PC-3 (cell line): ENCODE data around the gene GPR183. TPM values are rescaled to one million over a fixed set of nuclear protein-coding genes. Genes with fewer than 3 reads are reported as not detected.

ENCODE experiments used
- ATAC-seq: fragments of 200-7000 bp; cut with Tn5 transposase; 2 replicates; pipeline ENCODE4 v1.9.1; 2020; ENCODE audit warnings: mild to moderate bottlenecking, moderate library complexity
- BruUV-seq: library from RNA; stranded (reverse); fragments of 400-500 nt; replicated peaks from 2 replicates; lab custom pipeline; 2021; lab: Mats Ljungman, UMichigan
- CTCF ChIA-PET: fragments of 300-600 bp; sonication (Branson Sonifier 250); formaldehyde crosslinking; loops from one replicate; lab custom pipeline; 2022; ENCODE audit warnings: antibody characterized with exemption; lab: Charles Lee
- POLR2A ChIA-PET: fragments of 300-600 bp; sonication (Branson Sonifier 250); formaldehyde crosslinking; loops from one replicate; lab custom pipeline; 2022; ENCODE audit warnings: antibody characterized with exemption; ENCODE audit not compliant: unreplicated experiment; lab: Charles Lee
- DNase-seq: peaks from one replicate; pipeline ENCODE4 v3.0.0-alpha.2; 2015
- H2AFZ ChIP-seq: fragments of 300-600 bp; sonication (generic); 2 replicates; pipeline ENCODE4 v1.6.0; 2016; ENCODE audit warnings: antibody characterized with exemption, low read length
- H3F3A ChIP-seq: fragments of 300-600 bp; sonication (generic); one replicate; pipeline ENCODE4 v1.6.0; 2017; ENCODE audit warnings: antibody characterized with exemption, low read length, control low read depth, mild to moderate bottlenecking; ENCODE audit not compliant: unreplicated experiment
- H3K27ac ChIP-seq: fragments of 300-600 bp; sonication (generic); 2 replicates; pipeline ENCODE4 v1.5.1; 2016; ENCODE audit warnings: mild to moderate bottlenecking, low read length
- H3K27me3 ChIP-seq: fragments of 300-600 bp; sonication (generic); 2 replicates; pipeline ENCODE4 v1.6.1; 2016; ENCODE audit warnings: low read length, mixed read lengths
- H3K36me3 ChIP-seq: fragments of 300-600 bp; sonication (generic); 2 replicates; pipeline ENCODE4 v1.6.1; 2016; ENCODE audit warnings: low read depth, mixed run types, low read length, mixed read lengths
- H3K4me1 ChIP-seq: fragments of 300-600 bp; sonication (generic); 2 replicates; pipeline ENCODE4 v1.5.1; 2016; ENCODE audit warnings: low read length; ENCODE audit not compliant: insufficient read depth
- H3K4me2 ChIP-seq: fragments of 300-600 bp; sonication (generic); 2 replicates; pipeline ENCODE4 v1.6.0; 2016; ENCODE audit warnings: low read length
- H3K4me3 ChIP-seq: fragments of 300-600 bp; sonication (generic); 2 replicates; pipeline ENCODE4 v1.5.1; 2016; ENCODE audit warnings: mild to moderate bottlenecking, low read length, mixed read lengths
- H3K79me2 ChIP-seq: fragments of 300-600 bp; sonication (generic); 2 replicates; pipeline ENCODE4 v1.6.1; 2017; ENCODE audit warnings: low read length, mixed read lengths
- H3K9ac ChIP-seq: fragments of 300-600 bp; sonication (generic); 2 replicates; pipeline ENCODE4 v1.6.0; 2016; ENCODE audit warnings: mild to moderate bottlenecking, low read length
- H3K9me2 ChIP-seq: fragments of 300-600 bp; sonication (generic); replicated peaks from 2 replicates; pipeline ENCODE4 v1.6.1; 2016; ENCODE audit warnings: mixed run types, low read length, mixed read lengths
- H3K9me3 ChIP-seq: fragments of 300-600 bp; sonication (generic); 2 replicates; pipeline ENCODE4 v1.6.1; 2016; ENCODE audit warnings: low read length, mixed read lengths
- H4K20me1 ChIP-seq: fragments of 300-600 bp; sonication (generic); 2 replicates; pipeline ENCODE4 v1.6.1; 2016; ENCODE audit warnings: low read length, mixed read lengths
- EZH2 ChIP-seq: fragments of 300-600 bp; sonication (generic); IDR thresholded peaks from one replicate; pipeline ENCODE4 v1.6.1; 2017; ENCODE audit warnings: antibody characterized with exemption, mild to moderate bottlenecking, low read length; ENCODE audit not compliant: unreplicated experiment
- EZH2phosphoT487 ChIP-seq: fragments of 300-600 bp; sonication (generic); IDR thresholded peaks from 2 replicates; pipeline ENCODE4 v1.6.1; 2018; ENCODE audit warnings: mild to moderate bottlenecking, antibody characterized with exemption, low read length, borderline replicate concordance
- intact Hi-C: fragments of 100-400 bp; cut with micrococcal nuclease; formaldehyde crosslinking; loops from 2 replicates; pipeline ENCODE4 v1.9.0; 2023
- total RNA-seq: library from RNA; depleted of rRNA; stranded (reverse); fragments of >200 nt; gene quantifications from 2 replicates; pipeline ENCODE4 v1.2.3, GENCODE V29; 2014
- TF ChIP-seq, protein P1 (sequence below): fragments of 300-600 bp; sonication (generic); conservative IDR thresholded peaks from 2 replicates; pipeline ENCODE4 v1.5.1; 2017; ENCODE audit warnings: antibody characterized with exemption, low read depth, mild to moderate bottlenecking, low read length

GPR183 gene
- total RNA-seq, 1 experiment from 2014 or later = not detected

DNA sequence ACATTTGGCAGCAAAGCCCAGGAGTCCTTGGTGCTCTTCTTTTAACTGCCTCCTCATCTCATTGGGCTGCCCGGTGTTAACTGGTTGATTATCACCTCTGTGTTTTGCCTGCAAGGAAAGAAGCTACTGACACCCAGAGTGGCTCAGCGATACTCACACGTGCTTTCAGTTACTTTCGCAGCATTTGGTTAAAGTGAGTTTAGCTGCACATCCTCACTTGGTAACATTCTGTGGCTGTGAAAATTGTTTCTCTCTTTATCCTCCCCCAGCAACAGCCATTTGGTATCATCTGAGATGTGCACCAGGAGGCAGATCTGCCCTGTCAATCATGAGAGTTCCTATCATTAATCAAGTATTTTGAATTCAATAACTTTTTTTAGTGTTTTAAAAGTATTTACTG, 44.6 kb upstream of the GPR183 start:
- ChIA-PET POLR2A (no interaction called here), CTCF (no interaction called here)
- H3K4me1 ChIP-seq = peaks cover 12% of the 10 kb centered on the region
- intact Hi-C loops = no loop called here
- DNase-seq = no peak
- H3K9me3 ChIP-seq = no peaks in the 10 kb centered on the region
- no peaks in the 10 kb centered on the region for H3F3A ChIP-seq
- H3K4me3 ChIP-seq = no peak overlapping the region
- no peaks in the 10 kb centered on the region for H3K36me3 ChIP-seq
- no peaks in the 10 kb centered on the region for H3K79me2 ChIP-seq
- no peak overlapping the region for H3K27ac ChIP-seq
- no peaks in the 10 kb centered on the region for H4K20me1 ChIP-seq
- H2AFZ ChIP-seq = no peak overlapping the region
- H3K9ac ChIP-seq = no peak overlapping the region
- no peak for ATAC-seq
- H3K9me2 ChIP-seq = no peaks in the 10 kb centered on the region
- no peaks in the 10 kb centered on the region for H3K27me3 ChIP-seq
- TF ChIP-seq, protein P1, sequence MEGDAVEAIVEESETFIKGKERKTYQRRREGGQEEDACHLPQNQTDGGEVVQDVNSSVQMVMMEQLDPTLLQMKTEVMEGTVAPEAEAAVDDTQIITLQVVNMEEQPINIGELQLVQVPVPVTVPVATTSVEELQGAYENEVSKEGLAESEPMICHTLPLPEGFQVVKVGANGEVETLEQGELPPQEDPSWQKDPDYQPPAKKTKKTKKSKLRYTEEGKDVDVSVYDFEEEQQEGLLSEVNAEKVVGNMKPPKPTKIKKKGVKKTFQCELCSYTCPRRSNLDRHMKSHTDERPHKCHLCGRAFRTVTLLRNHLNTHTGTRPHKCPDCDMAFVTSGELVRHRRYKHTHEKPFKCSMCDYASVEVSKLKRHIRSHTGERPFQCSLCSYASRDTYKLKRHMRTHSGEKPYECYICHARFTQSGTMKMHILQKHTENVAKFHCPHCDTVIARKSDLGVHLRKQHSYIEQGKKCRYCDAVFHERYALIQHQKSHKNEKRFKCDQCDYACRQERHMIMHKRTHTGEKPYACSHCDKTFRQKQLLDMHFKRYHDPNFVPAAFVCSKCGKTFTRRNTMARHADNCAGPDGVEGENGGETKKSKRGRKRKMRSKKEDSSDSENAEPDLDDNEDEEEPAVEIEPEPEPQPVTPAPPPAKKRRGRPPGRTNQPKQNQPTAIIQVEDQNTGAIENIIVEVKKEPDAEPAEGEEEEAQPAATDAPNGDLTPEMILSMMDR = no peak
- TF ChIP-seq EZH2 (no peak), EZH2phosphoT487 (no peak)
- BruUV-seq = no TSS peak
- H3K4me2 ChIP-seq = no peak overlapping the region

DNA sequence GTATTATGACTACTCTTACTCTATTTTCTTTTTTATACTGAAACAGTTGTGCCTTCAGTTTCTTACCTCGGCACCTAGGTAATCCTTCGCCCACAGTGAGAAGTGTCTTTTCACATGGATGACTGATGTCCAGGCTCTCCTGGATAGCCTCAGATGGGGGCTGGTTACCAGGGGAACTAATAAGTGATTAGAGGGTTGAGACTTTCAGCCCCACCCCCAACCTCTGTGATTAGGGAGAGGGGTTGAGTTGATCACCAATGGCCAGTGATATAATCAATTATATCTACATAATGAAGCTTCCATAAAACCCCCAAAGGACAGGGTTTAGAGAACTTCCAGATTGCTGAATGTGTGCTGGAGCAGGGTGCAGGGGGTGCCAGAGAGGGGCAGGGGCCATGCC, 43.0 kb upstream of the GPR183 start:
- Histone ChIP-seq H3K9ac (no peak overlapping the region), H3K27ac (no peak overlapping the region), H3K4me2 (no peak overlapping the region), H3K27me3 (no peaks in the 10 kb centered on the region), H2AFZ (no peak overlapping the region), H3K4me1 (peaks cover 8% of the 10 kb centered on the region; the same call in 1 of the 2 replicates), H3K36me3 (no peaks in the 10 kb centered on the region), H3K9me2 (no peaks in the 10 kb centered on the region), H4K20me1 (no peaks in the 10 kb centered on the region), H3K79me2 (no peaks in the 10 kb centered on the region), H3F3A (no peaks in the 10 kb centered on the region), H3K9me3 (no peaks in the 10 kb centered on the region), H3K4me3 (no peak overlapping the region)
- no peak for ATAC-seq
- intact Hi-C loops = no loop called here
- ChIA-PET CTCF (no interaction called here), POLR2A (no interaction called here)
- no peak for DNase-seq
- no TSS peak for BruUV-seq
- TF ChIP-seq, protein P1 = no peak
- TF ChIP-seq EZH2 = no peak
- TF ChIP-seq EZH2phosphoT487 = no peak

DNA sequence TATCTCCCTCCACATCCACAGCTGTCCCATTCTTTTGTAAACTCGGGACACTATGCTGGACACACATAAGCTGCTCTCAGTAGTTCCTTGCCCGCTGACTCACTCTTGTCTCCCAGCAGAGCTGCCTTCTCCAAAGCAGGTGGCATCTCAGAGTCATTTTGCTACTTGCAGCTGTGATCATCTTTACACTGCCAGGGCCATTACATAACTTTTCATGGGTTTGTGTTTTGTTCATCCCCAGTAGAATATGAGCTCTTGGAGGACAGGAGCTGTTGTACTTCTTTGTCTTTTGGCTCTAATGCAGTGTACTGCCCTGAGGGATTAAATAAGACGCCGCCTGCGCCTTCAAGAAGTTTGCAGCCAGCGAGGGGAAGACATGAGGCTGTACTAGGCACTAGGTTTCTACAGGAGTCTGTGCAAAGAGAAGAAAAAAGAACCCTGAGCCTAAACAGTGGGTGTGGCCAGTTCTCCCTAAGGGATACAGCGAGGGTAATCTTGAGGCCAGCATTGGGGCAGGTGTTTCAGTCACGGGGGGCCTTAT, 40.8 kb upstream of the GPR183 start:
- no peaks in the 10 kb centered on the region for H3K4me1 ChIP-seq
- DNase-seq (no peak), ATAC-seq (no peak)
- H3K9me3 ChIP-seq = no peaks in the 10 kb centered on the region
- no peaks in the 10 kb centered on the region; the same call in 1 of the 2 replicates for H3K36me3 ChIP-seq
- no peaks in the 10 kb centered on the region for H4K20me1 ChIP-seq
- ChIA-PET CTCF (no interaction called here), POLR2A (interaction anchor here (0.6 kb wide), 1 partner anchor 235 kb away, joined by 11 read pairs; no protein-coding TSS in a partner anchor)
- no peak overlapping the region for H3K4me2 ChIP-seq
- no peak overlapping the region for H3K4me3 ChIP-seq
- BruUV-seq = no TSS peak
- TF ChIP-seq EZH2phosphoT487 = no peak
- TF ChIP-seq EZH2 = no peak
- TF ChIP-seq, protein P1 = no peak
- H3K9ac ChIP-seq = no peak overlapping the region
- no peaks in the 10 kb centered on the region for H3K79me2 ChIP-seq
- intact Hi-C loops = no loop called here
- H2AFZ ChIP-seq = no peak overlapping the region
- no peak overlapping the region for H3K27ac ChIP-seq
- H3F3A ChIP-seq = no peaks in the 10 kb centered on the region
- H3K9me2 ChIP-seq = no peaks in the 10 kb centered on the region
- no peaks in the 10 kb centered on the region for H3K27me3 ChIP-seq
